Stomach (tissue), 4 donors: Measurements from ENCODE around the gene CTIF.

Experiments used
- EP300 ChIP-seq: sonication (generic); formaldehyde crosslinking; IDR thresholded peaks from one replicate; pipeline ENCODE4 v1.6.1; 2017; ENCODE audit warnings: antibody characterized with exemption
- TF ChIP-seq, protein P1 (sequence below), 7 experiments: fragments of 450-650 bp in 4 of 7; fragments of 200-600 bp in 3 of 7; sonication (generic) in 3 of 7; IDR thresholded peaks; one replicate each; pipeline ENCODE4 v1.5.1; 2016 to 2019; ENCODE audit warnings: antibody characterized with exemption in 7 of 7, control low read depth in 2 of 7, mild to moderate bottlenecking in 1 of 7

DNA sequence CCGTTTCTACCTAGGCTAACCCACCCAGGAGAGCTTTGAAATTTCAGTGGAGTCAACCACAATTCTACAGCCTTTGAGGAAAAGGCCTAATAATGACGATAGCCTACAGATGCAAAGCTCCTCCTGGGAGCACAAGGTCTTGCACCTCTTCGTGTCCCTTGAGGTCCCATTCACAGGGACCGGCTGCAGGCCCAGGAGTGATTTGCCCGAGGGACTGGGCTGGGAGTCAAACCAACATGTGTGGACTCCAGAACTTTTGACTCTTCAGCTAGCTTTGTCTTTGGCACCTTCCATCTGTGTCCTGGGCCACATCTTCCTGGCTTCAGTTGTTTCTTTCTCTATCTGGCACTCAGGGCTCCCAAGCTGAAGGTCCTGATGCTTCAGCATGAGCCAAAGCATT, 335.4 kb downstream of the CTIF start:
- TF ChIP-seq EP300 = no peak
- TF ChIP-seq, protein P1, sequence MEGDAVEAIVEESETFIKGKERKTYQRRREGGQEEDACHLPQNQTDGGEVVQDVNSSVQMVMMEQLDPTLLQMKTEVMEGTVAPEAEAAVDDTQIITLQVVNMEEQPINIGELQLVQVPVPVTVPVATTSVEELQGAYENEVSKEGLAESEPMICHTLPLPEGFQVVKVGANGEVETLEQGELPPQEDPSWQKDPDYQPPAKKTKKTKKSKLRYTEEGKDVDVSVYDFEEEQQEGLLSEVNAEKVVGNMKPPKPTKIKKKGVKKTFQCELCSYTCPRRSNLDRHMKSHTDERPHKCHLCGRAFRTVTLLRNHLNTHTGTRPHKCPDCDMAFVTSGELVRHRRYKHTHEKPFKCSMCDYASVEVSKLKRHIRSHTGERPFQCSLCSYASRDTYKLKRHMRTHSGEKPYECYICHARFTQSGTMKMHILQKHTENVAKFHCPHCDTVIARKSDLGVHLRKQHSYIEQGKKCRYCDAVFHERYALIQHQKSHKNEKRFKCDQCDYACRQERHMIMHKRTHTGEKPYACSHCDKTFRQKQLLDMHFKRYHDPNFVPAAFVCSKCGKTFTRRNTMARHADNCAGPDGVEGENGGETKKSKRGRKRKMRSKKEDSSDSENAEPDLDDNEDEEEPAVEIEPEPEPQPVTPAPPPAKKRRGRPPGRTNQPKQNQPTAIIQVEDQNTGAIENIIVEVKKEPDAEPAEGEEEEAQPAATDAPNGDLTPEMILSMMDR (IDR thresholded peaks at IDR 0.05) = no peak
